BJ (cell line): ENCODE measurements around the gene TMEM50B. TPM values are rescaled to one million over a fixed set of nuclear protein-coding genes. Genes with fewer than 3 reads are reported as not detected.
"Not testable (repeated sequence)": the region's sequence is repeated elsewhere in the genome, so short reads cannot be mapped to it uniquely, and the experiment has no call there.

Experiments
- CTCF ChIA-PET: fragments of 350-600 bp; formaldehyde crosslinking; extraction: SDS; loops from one replicate; lab custom pipeline; 2021; ENCODE audit warnings: antibody characterized with exemption, inconsistent platforms; lab: Yijun Ruan, JAX
- POLR2A ChIA-PET: fragments of 300-600 bp; sonication (Branson Sonifier 250); formaldehyde crosslinking; extraction: SDS; loops from one replicate; lab custom pipeline; 2021; ENCODE audit warnings: antibody characterized with exemption; lab: Charles Lee
- DNase-seq: peaks from one replicate; pipeline ENCODE4 v3.0.0-alpha.2; 2011; ENCODE audit warnings: low read depth
- H3K27me3 ChIP-seq: 2 replicates; pipeline ENCODE4 v1.6.0; 2011; ENCODE audit warnings: low read length; ENCODE audit not compliant: control insufficient read depth, insufficient read depth
- H3K36me3 ChIP-seq: 2 replicates; pipeline ENCODE4 v1.5.1; 2011; ENCODE audit warnings: low read length; ENCODE audit not compliant: control insufficient read depth, insufficient read depth
- H3K4me3 ChIP-seq: 2 replicates; pipeline ENCODE4 v1.5.1; 2011; ENCODE audit warnings: low read depth, mild to moderate bottlenecking, control low read depth, low read length
- polyA plus RNA-seq: library from polyadenylated mRNA; depleted of rRNA; stranded (reverse); fragments of >200 nt; gene quantifications from 2 replicates; pipeline ENCODE4 v1.2.3, GENCODE V29; 2011
- TF ChIP-seq, protein P1 (sequence below): IDR thresholded peaks from 2 replicates; pipeline ENCODE4 v1.5.1; 2011; ENCODE audit warnings: low read depth, mild to moderate bottlenecking, control low read depth, inconsistent platforms, low read length, moderate library complexity; ENCODE audit not compliant: insufficient read depth

The TMEM50B gene
- polyA plus RNA-seq, 1 experiment, result 23.5 TPM

DNA sequence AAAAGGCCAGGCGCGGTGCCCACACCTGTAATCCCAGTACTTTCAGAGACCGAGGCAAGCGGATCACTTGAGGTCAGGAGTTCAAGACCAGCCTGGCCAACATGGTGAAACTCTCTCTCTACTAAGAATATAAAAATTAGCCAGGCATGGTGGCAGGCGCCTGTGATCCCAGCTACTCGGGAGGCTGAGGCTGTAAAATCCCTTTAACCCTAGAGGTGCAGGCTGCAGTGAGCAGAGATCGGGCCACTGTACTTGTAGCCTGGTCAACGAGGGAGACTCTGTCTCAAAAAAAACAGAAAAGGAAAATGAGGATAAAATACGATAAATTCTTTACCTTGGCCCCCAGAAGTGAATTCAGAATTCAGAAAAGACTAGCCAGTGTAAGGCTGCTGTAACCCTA lies 1.6 kb downstream of the TMEM50B start:
- CTCF ChIA-PET, result no interaction called here
- Histone ChIP-seq H3K4me3 (peak overlapping the region; percentile 87), H3K27me3 (no peaks in the 10 kb centered on the region), H3K36me3 (no peaks in the 10 kb centered on the region)
- POLR2A ChIA-PET, result no interaction called here
- no peak for DNase-seq
- TF ChIP-seq, protein P1, sequence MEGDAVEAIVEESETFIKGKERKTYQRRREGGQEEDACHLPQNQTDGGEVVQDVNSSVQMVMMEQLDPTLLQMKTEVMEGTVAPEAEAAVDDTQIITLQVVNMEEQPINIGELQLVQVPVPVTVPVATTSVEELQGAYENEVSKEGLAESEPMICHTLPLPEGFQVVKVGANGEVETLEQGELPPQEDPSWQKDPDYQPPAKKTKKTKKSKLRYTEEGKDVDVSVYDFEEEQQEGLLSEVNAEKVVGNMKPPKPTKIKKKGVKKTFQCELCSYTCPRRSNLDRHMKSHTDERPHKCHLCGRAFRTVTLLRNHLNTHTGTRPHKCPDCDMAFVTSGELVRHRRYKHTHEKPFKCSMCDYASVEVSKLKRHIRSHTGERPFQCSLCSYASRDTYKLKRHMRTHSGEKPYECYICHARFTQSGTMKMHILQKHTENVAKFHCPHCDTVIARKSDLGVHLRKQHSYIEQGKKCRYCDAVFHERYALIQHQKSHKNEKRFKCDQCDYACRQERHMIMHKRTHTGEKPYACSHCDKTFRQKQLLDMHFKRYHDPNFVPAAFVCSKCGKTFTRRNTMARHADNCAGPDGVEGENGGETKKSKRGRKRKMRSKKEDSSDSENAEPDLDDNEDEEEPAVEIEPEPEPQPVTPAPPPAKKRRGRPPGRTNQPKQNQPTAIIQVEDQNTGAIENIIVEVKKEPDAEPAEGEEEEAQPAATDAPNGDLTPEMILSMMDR, result no peak

DNA sequence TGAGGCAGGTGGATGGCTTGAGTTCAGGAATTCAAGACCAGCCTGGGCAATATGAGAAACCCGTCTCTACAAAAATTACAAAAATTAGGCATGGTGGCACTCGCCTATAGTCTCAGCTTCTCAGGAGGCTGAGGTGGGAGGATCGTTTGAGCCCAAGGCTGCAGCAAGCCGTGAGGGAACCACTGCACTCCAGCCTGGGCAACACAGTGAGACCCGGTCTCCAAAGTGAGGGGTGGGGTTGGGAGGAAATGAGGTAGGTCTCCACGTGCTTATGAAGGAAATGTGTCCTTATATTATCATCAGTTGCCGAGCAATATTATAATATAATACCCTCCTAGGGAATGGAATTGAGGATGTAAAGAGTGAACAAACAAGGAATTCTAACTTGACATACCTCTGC lies 2.7 kb downstream of the TMEM50B start:
- H3K4me3 ChIP-seq, result no peak overlapping the region
- no peaks in the 10 kb centered on the region for H3K27me3 ChIP-seq
- CTCF ChIA-PET, result no interaction called here
- DNase-seq, result no peak
- POLR2A ChIA-PET, result no interaction called here
- TF ChIP-seq, protein P1, result no peak
- H3K36me3 ChIP-seq, result no peaks in the 10 kb centered on the region

DNA sequence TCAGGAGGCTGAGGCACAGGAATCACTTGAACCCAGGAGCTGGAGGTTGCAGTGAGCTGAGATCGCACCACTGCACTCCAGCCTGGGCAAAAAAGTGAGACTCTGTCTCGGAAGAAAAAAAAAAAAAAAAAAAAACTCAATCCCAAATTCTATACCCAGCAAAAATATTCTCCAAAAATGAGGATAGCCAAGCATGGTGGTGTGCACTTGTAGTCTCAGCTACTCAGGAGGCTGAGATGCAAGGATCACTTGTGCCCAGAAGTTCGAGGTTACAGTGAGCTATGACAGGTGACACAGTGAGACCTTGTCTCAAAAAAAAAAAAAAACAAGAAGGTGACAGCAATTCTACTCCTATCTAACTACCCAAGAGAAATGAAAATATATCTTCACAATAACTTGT lies 6.4 kb downstream of the TMEM50B start:
- ChIA-PET CTCF (no interaction called here), POLR2A (interaction anchor here (0.6 kb wide), 1 partner anchor 21 kb away, joined by 6 read pairs; no protein-coding TSS in a partner anchor)
- TF ChIP-seq, protein P1, result no peak
- DNase-seq, result no peak
- H3K4me3 ChIP-seq, result no peak overlapping the region
- no peaks in the 10 kb centered on the region for H3K27me3 ChIP-seq
- no peaks in the 10 kb centered on the region for H3K36me3 ChIP-seq

DNA sequence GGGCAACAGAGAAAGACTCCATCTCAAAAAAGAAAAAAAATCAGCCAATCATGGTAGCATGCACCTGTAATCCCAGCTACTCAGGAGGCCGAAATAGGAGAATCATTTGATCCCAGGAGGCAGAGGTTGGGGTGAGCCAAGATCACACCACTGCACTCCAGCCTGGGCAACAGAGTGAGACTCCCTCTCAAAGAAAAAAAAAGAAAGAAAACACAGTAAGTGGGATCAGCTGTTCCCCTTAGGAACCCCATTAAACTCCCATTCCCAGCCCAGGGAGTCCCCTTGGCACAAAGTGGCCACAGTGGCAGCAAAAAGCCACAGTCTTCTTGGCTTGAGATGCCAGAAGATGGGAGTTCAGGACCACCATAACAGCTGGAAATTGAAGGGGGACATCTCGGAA lies 9.1 kb downstream of the TMEM50B start:
- DNase-seq, result no peak
- Histone ChIP-seq H3K4me3 (no peak overlapping the region), H3K36me3 (no peaks in the 10 kb centered on the region), H3K27me3 (no peaks in the 10 kb centered on the region)
- ChIA-PET CTCF (interaction anchor here (0.7 kb wide), 1 partner anchor 9 kb away, joined by 5 read pairs; the partner anchor contains the start of gene TMEM50B), POLR2A (interaction anchor here (0.6 kb wide), 1 partner anchor 1417 kb away, joined by 3 read pairs; no protein-coding TSS in a partner anchor)
- TF ChIP-seq, protein P1, result no peak

DNA sequence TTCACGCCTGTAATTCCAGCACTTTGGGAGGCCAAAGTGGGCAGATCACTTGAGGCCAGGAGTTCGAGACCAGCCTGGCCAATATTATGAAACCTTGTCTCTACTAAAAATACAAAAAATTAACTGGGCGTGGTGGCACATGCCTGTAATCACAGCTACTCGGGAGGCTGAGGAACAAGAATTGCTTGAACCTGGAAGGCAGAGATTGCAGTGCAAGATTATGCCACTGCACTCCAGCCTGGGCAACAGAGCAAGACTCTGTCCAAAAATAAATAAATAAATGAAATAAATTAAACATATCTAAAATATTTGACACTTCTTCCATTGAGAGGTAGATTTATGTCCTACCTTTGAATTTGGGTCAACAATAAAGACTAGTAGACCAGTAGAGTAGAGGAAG lies 10.6 kb downstream of the TMEM50B start:
- H3K4me3 ChIP-seq, H3K27me3 ChIP-seq, DNase-seq, H3K36me3 ChIP-seq, POLR2A ChIA-PET: not testable (repeated sequence)
- CTCF ChIA-PET, result interaction anchor here (1.0 kb wide), 1 partner anchor 272 kb away, joined by 3 read pairs; no protein-coding TSS in a partner anchor
